Spleen (tissue), 11 donors: ENCODE data around the gene ACVR1. TPM values are rescaled to one million over a fixed set of nuclear protein-coding genes. Genes with fewer than 3 reads are reported as not detected.

Experiments used
- DNase-seq: peaks from one replicate; pipeline ENCODE4 v3.0.0-alpha.2; 2020
- H3K27ac ChIP-seq, 8 donors: fragments of 200-600 bp; sonication (generic) in 7 of 8; 1 replicate in 4 of 8; 2 replicates in 4 of 8; pipeline versions ENCODE4 v1.5.0 to v1.8.0; 2016 to 2021; ENCODE audit warnings: inconsistent platforms in 4 of 8, mild to moderate bottlenecking in 4 of 8, moderate library complexity in 1 of 8
- H3K27me3 ChIP-seq, 7 donors: fragments of 200-600 bp; sonication (generic) in 6 of 7; replicated peaks in 1 of 7; 1 replicate in 4 of 7; 2 replicates in 3 of 7; pipeline versions ENCODE4 v1.5.0 to v1.8.0; 2016 to 2021; ENCODE audit warnings: inconsistent platforms in 3 of 7, mild to moderate bottlenecking in 1 of 7
- H3K36me3 ChIP-seq, 6 donors: fragments of 200-600 bp; sonication (generic) in 5 of 6; 1 replicate in 4 of 6; 2 replicates in 2 of 6; pipeline versions ENCODE4 v1.5.0 to v1.8.0; 2016 to 2021; ENCODE audit warnings: inconsistent platforms in 2 of 6
- H3K4me1 ChIP-seq, 6 donors: fragments of 200-600 bp; sonication (generic) in 5 of 6; 1 replicate in 3 of 6; 2 replicates in 3 of 6; pipeline versions ENCODE4 v1.5.0 to v1.8.0; 2016 to 2021; ENCODE audit warnings: inconsistent platforms in 3 of 6
- H3K4me3 ChIP-seq, 8 donors: fragments of 200-600 bp; sonication (generic) in 7 of 8; 1 replicate in 4 of 8; 2 replicates in 4 of 8; pipeline versions ENCODE4 v1.5.0 to v1.8.0; 2016 to 2021; ENCODE audit warnings: inconsistent platforms in 4 of 8, mild to moderate bottlenecking in 4 of 8, moderate library complexity in 2 of 8
- H3K9me3 ChIP-seq, 8 donors: fragments of 200-600 bp; sonication (generic) in 7 of 8; 1 replicate in 4 of 8; 2 replicates in 4 of 8; pipeline versions ENCODE4 v1.5.0 to v1.8.0; 2016 to 2021; ENCODE audit warnings: inconsistent platforms in 4 of 8
- POLR2A ChIP-seq, 3 donors: fragments of 450-650 bp; IDR thresholded peaks; one replicate each; pipeline ENCODE4 v1.5.1; 2017; ENCODE audit warnings: antibody characterized with exemption in 3 of 3, mild to moderate bottlenecking in 1 of 3
- POLR2AphosphoS5 ChIP-seq, 3 donors: sonication (generic); formaldehyde crosslinking; IDR thresholded peaks; one replicate each; pipeline ENCODE4 v1.5.1; 2017; ENCODE audit warnings: antibody characterized with exemption in 3 of 3
- WGBS, 5 donors: extraction: QIAGEN DNeasy Blood & Tissue Kit in 3 of 5; methylation state at CpG; one replicate each; pipeline versions ENCODE4 v1.1.5 to v1.1.7; 2013 to 2018; 5-methylcytosine and 5-hydroxymethylcytosine counted together
- intact Hi-C: fragments of 100-400 bp; cut with DNase I; formaldehyde crosslinking; loops from one replicate; pipeline ENCODE4 v1.15.0; 2023; ENCODE audit warnings: low total_unique reads
- polyA plus RNA-seq, 3 donors: library from polyadenylated mRNA; stranded (reverse); fragments of 200-250 nt; gene quantifications; one replicate each; pipeline ENCODE4 v1.2.1, GENCODE V29; 2013
- total RNA-seq, 7 donors: library from RNA; depleted of rRNA in 3 of 7; stranded (reverse); fragments of >200 nt in 3 of 7; fragmentation: NEBNext Ultra II Directional in 4 of 7; extraction: Animal tissue kit (Norgen Biotek cat#: 25700) in 4 of 7; gene quantifications; one replicate each; pipeline versions ENCODE4 v1.1.0 to v1.2.1, GENCODE V29; 2016 to 2021
- TF ChIP-seq, protein P1 (sequence below), 11 experiments: fragments of 200-600 bp in 7 of 11; fragments of 450-650 bp in 4 of 11; sonication (generic) in 4 of 11; IDR thresholded peaks in 8 of 11; conservative IDR thresholded peaks in 3 of 11; 1 replicate in 7 of 11; 2 replicates in 4 of 11; pipeline versions ENCODE4 v1.4.0 to v1.8.0; 2016 to 2021; ENCODE audit warnings: antibody characterized with exemption in 11 of 11, inconsistent platforms in 4 of 11, mild to moderate bottlenecking in 1 of 11
- donor health status: healthy with polysubstance abuse.
- donor health status: DM: no; HTN: no; CAD: no; lungs with moderate emphysema.
- donor health status: DM: no; HTN: no; CAD: no.
- donor health status: Bipolar disorder and iron deficiency.
- donor health status: healthy.
- donor health status: DM: no; HTN: no; CAD: no.
- donor health status: DM: yes; HTN: yes; CAD: no.

Gene ACVR1
- total and polyA plus RNA-seq, 10 donors: 2.1 to 23.8 (median 13.6) TPM

- no peak for DNase-seq
- 93 to 100% (median 95%) methylated on average over 2 of the region's 2 CpGs for WGBS, 5 donors
- intact Hi-C loops: no loop called here
- Histone ChIP-seq H3K27ac (no peak overlapping the region), H3K4me1 (peaks cover 0 to 30% (median 8%) of the 10 kb centered on the region in 6 donors), H3K4me3 (no peak overlapping the region), H3K9me3 (peaks cover 0 to 5% (median 0%) of the 10 kb centered on the region in 8 donors), H3K27me3 (no peaks in the 10 kb centered on the region), H3K36me3 (no peaks in the 10 kb centered on the region)
- TF ChIP-seq, protein P1, sequence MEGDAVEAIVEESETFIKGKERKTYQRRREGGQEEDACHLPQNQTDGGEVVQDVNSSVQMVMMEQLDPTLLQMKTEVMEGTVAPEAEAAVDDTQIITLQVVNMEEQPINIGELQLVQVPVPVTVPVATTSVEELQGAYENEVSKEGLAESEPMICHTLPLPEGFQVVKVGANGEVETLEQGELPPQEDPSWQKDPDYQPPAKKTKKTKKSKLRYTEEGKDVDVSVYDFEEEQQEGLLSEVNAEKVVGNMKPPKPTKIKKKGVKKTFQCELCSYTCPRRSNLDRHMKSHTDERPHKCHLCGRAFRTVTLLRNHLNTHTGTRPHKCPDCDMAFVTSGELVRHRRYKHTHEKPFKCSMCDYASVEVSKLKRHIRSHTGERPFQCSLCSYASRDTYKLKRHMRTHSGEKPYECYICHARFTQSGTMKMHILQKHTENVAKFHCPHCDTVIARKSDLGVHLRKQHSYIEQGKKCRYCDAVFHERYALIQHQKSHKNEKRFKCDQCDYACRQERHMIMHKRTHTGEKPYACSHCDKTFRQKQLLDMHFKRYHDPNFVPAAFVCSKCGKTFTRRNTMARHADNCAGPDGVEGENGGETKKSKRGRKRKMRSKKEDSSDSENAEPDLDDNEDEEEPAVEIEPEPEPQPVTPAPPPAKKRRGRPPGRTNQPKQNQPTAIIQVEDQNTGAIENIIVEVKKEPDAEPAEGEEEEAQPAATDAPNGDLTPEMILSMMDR (IDR thresholded peaks at IDR 0.05 in 8 of 11, conservative IDR thresholded peaks at IDR 0.05 in 3 of 11): no peak
- no peak for TF ChIP-seq POLR2AphosphoS5 (IDR thresholded peaks at IDR 0.05)
- no peak for TF ChIP-seq POLR2A (IDR thresholded peaks at IDR 0.05)
These were observed 31.0 kb downstream of the ACVR1 start for GRCh38 chr2:157845081-157845480.

GRCh38 chr2:157843935-157844334 lies 32.2 kb downstream of the ACVR1 start:
- intact Hi-C loops: no loop called here
- peaks cover 0 to 42% (median 10%) of the 10 kb centered on the region in 6 donors for H3K4me1 ChIP-seq
- no peak overlapping the region for H3K4me3 ChIP-seq
- H3K27me3 ChIP-seq: no peaks in the 10 kb centered on the region
- H3K27ac ChIP-seq: no peak overlapping the region
- no peak for DNase-seq
- 85 to 93% (median 91%) methylated on average over 4 of the region's 4 CpGs for WGBS, 5 donors
- no peaks in the 10 kb centered on the region for H3K36me3 ChIP-seq
- TF ChIP-seq POLR2AphosphoS5 (IDR thresholded peaks at IDR 0.05) (no peak), POLR2A (IDR thresholded peaks at IDR 0.05) (no peak)
- TF ChIP-seq, protein P1 (IDR thresholded peaks at IDR 0.05 in 8 of 11, conservative IDR thresholded peaks at IDR 0.05 in 3 of 11): no peak
- H3K9me3 ChIP-seq: peaks cover 0 to 5% (median 0%) of the 10 kb centered on the region in 8 donors

DNA sequence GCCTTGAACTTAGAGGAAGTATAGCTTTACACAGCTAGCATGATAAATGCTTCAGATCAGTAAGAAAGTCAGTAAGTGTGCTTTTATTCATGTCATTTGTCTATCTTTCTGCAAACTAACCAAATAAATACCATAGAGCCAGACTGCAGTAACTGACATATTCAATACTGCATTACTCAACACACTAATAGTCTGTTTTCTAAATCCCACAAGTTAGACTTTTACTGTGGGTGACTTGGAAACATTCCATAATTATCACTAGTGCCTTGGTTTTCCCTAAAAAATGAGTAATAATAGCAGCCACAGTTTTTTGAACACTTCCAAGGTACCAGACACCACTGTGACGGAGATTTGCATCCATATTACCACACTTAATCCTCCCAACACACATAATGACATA lies 33.0 kb downstream of the ACVR1 start:
- H3K4me1 ChIP-seq: peaks cover 0 to 50% (median 17%) of the 10 kb centered on the region in 6 donors
- no peaks in the 10 kb centered on the region for H3K36me3 ChIP-seq
- peaks cover 0 to under 1% (median 0%) of the 10 kb centered on the region in 8 donors for H3K9me3 ChIP-seq
- no peak for DNase-seq
- 95 to 97% (median 97%) methylated on average over 1 of the region's 1 CpG for WGBS, 5 donors
- H3K4me3 ChIP-seq: no peak overlapping the region
- intact Hi-C loops: no loop called here
- no peak for TF ChIP-seq POLR2A (IDR thresholded peaks at IDR 0.05)
- no peak for TF ChIP-seq POLR2AphosphoS5 (IDR thresholded peaks at IDR 0.05)
- TF ChIP-seq, protein P1 (IDR thresholded peaks at IDR 0.05 in 8 of 11, conservative IDR thresholded peaks at IDR 0.05 in 3 of 11): no peak
- no peak overlapping the region for H3K27ac ChIP-seq
- no peaks in the 10 kb centered on the region for H3K27me3 ChIP-seq

GRCh38 chr2:157842106-157842879 lies 33.8 kb downstream of the ACVR1 start:
- WGBS, 5 donors: 58 to 80% (median 65%) methylated on average over 3 of the region's 3 CpGs
- H3K4me1 ChIP-seq: peaks cover 0 to 58% (median 21%) of the 10 kb centered on the region in 6 donors
- no peak overlapping the region for H3K4me3 ChIP-seq
- H3K36me3 ChIP-seq: no peaks in the 10 kb centered on the region
- no peak for DNase-seq
- H3K9me3 ChIP-seq: no peaks in the 10 kb centered on the region
- no peaks in the 10 kb centered on the region for H3K27me3 ChIP-seq
- intact Hi-C loops: no loop called here
- TF ChIP-seq POLR2A (IDR thresholded peaks at IDR 0.05) (no peak), POLR2AphosphoS5 (IDR thresholded peaks at IDR 0.05) (no peak)
- TF ChIP-seq, protein P1 (IDR thresholded peaks at IDR 0.05 in 8 of 11, conservative IDR thresholded peaks at IDR 0.05 in 3 of 11): no peak
- H3K27ac ChIP-seq: no peak overlapping the region
